Measurements from ENCODE around the gene UXS1. TPM values are rescaled to one million over a fixed set of nuclear protein-coding genes. Genes with fewer than 3 reads are reported as not detected.

The UXS1 gene
- total and polyA plus RNA-seq, 2 of the 8 experiments (the other 6 are each of a cell fraction or from before 2014, with no cell fraction given): 44.5 to 63.4 TPM

- TF ChIP-seq KDM5A (IDR thresholded peaks at IDR 0.05; ENCODE audit: low read length) (no peak), EP300 (IDR thresholded peaks at IDR 0.05; ENCODE audit: borderline replicate concordance in 1 of 2, low read depth in 2 of 2, low read length in 2 of 2) (no peak), CEBPB (IDR thresholded peaks at IDR 0.05; ENCODE audit: low read depth, low read length) (no peak), POLR2AphosphoS5 (IDR thresholded peaks at IDR 0.05; ENCODE audit: low read depth, low read length) (no peak), EZH2 (IDR thresholded peaks at IDR 0.05; ENCODE audit: low read depth, low read length, severe bottlenecking) (no peak)
Observed at GRCh38 chr2:106096299-106097037, 97.6 kb downstream of the UXS1 start (continued).

Measured in H1 (cell line).